Hepatic stellate cell (primary cell): ENCODE results near the gene VENTX.
"Not testable (repeated sequence)": the region's sequence is repeated elsewhere in the genome, so short reads cannot be mapped to it uniquely, and the experiment has no call there.

Experiments used
- DNase-seq: peaks from one replicate; pipeline ENCODE4 v3.0.0; 2011; ENCODE audit warnings: low spot score

VENTX gene

DNA sequence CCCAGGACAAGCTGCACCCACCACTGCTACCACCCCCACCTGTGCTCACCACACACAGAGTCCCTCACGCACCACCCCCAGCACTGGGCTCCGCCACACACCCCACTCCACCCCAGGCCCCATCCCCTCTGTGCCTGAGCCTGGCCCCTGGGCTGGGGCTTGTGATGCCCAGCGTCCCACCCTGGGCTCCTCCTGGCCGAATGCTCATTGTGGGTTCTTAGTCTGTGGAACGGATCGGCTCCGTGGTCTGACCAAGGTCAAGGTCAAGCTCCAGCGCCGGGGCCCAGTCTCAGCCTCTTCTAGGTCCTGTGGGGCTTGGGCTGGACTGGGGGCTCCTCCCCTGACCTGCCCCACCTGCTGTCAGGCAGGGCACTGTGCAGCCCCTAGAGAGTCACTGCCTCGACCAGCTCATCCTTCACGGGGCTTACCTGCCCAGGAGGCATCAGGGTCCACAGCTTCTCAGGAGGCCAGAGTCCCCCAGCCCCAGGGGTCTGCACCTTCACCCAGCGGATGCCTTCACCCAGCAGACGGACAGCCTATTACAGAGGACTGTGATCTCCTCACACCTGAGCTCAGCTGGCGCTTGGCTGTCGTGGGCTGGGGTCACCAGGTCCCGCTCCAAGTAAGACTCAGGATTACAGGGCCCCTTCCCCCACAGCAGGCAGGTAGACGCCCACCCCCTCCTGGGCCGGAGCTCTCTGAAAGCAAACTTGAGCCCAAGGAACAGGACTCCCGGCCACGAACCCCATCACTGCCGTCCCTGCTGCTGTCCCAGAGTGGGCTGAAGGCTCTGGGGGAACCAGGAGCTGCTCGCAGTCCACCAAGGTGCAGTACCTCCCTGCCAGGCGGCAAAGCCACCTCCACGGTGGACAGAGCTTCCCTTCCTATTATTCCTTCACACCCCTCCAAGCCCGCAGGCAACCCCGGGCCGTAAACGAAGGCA lies 22.9 kb upstream of the VENTX start:
- no peak for DNase-seq

DNA sequence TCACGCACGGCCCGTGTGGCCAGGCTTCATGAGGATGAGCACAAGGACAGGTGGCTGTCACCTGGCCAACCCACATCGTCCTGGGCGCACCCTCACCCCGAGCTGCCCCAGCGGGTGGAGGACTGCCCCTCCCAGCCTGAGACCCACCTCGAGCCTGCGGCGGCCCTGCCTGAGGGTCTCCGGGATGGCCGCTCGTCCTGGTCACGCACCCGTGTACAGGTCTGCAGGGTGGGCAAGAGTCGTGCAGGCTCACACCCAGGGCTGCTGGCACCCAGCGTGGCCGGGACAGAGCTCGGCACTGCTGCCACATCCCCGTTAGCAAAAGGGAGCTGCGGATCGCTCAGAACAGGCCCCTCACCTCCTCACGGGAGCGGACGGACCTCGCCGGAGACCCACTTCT lies 22.1 kb upstream of the VENTX start:
- no peak for DNase-seq

DNA sequence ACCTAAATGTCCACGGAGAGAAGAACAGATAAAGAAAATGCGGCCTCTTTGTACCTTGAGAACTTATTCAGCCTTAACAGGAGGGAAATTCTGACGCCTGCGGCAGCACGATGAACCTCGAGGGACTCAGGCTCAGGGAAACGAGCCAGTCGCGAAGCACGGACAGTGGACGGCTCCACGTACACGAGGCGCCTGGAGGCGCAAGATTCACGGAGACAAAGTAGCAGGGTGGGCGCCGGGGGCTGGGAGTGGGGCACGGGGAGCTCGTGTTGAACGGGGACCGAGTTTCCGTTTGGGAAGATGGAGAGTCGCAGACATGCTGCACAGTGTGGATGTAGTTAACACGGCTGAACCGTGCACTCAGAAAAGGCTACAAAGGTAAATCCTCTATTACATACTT lies 20.9 kb upstream of the VENTX start:
- no peak for DNase-seq

DNA sequence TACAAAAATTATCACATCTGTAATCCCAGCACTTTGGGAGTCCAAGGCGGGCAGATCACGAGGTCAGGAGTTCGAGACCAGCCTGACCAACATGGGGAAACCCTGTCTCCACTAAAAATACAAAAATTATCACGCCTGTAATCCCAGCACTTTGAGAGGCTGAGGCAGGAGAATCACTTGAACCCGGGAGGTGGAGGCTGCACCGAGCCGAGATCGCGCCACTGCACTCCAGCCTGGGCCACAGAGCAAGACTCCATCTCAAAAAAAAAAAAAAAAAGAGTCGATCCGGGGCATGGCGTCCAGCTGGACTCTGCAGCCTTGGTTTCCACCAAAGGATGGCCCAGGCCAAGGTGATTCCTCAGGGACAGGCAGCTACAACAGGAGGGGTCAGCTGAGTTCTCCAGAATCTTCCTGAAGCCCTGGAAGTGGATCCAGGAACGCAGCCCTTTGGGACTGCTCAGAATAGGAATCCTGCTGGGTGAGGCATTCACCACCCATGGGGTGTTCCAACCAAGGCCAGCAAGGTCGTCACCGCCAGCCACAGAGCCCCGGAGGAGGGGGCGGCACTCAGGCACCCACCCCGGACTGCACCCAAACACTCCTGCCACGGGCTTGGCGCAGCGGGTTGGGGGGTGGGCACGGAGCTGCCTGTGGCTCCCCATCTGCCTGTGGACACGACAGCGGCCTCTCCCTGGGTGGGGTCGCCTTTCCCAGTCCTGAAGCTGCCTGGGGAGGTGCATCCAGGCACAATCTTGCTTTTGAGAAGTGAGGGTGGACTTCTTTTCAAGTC lies 19.7 kb upstream of the VENTX start:
- DNase-seq: no peak

DNA sequence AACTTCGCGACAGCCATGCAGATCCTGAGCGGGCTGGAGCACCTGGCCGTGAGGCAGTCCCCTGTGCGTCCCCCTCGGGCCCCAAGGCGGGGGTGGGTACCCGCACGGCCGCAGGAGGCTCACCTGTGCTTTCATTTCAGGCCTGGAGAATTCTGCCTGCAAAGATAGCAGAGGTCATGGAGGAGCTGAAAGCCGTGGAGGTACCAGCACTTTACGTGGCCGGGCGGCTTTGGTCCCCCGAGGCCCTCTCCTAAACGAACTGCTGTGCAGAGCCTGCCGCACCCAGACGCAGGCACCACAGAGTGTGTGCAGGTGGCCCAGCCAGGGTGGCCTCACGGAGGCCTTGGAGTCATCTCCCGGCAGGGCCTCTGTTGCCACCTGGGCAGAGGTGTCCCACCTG lies 18.8 kb upstream of the VENTX start:
- DNase-seq: no peak

DNA sequence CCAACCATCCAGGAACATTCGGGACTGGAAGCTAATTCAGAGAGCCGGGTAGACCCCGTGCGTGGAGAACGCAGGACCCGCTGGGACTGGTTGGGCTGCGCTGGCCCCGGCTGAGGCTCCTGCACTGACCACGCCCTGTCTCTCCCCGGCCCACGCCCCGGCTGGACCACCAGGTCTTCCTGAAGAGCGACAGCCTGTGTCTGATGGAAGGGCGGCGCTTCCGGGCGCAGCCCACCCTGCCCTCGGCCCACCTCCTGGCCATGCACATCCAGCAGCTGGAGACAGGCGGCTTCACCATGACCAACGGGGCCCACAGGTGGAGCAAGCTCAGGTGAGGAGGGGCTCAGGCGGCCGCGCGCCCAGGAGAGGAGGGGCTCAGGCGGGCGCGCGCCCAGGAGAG lies 17.9 kb upstream of the VENTX start:
- no peak for DNase-seq

DNA sequence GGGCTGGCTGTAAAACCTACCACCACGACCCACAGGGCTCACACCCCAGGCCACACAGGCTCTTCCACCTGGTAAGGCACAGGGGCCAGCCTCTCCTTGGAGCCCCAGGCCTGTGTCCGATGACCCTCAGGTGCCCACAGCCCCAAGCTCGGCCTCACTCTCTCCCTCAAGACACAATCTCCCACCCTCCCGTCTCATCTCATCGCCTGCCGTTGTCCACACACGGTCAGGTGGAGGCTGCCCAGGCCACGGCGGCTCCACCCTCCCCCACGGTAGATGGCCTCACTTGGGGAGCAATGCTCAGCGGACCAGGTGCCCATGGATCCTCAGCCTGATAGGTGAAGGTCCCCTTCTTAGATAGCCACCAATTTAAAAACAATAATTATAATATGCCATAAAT lies 16.3 kb upstream of the VENTX start:
- no peak for DNase-seq

DNA sequence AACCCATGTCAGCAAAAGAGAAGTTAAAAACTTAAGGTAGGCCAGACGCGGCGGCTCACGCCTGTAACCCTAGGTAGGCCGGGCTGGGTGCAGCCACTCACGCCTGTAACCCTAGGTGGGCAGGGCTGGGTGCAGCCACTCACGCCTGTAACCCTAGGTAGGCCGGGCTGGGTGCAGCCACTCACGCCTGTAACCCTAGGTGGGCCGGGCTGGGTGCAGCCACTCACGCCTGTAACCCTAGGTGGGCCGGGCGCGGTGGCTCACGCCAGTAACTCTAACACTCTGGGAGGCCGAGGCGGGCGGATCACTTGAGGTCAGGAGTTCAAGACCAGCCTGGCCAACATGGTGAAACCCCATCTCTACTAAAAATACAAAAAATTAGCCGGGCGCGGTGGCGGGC lies 15.9 kb upstream of the VENTX start:
- not testable (repeated sequence) for DNase-seq

DNA sequence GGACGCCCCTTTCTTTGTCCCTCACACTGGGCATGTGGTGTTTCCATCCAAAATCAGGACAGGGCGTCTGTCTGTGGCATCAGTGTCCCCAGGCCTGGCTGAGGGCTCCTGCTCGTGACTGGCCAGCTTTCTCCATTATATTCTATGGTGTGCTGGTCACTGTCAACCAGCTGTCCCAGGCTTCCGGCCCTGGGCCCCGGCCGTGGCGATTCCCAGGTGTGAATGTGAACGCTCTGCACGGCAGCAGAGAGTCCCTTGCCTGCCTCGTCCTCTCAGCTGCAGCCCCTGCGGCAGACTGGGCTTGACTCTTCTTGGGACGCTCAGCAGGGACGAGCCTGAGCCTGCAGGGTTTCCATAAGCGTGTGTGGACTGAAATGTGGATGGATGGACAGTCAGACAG lies 13.6 kb upstream of the VENTX start:
- no peak for DNase-seq

DNA sequence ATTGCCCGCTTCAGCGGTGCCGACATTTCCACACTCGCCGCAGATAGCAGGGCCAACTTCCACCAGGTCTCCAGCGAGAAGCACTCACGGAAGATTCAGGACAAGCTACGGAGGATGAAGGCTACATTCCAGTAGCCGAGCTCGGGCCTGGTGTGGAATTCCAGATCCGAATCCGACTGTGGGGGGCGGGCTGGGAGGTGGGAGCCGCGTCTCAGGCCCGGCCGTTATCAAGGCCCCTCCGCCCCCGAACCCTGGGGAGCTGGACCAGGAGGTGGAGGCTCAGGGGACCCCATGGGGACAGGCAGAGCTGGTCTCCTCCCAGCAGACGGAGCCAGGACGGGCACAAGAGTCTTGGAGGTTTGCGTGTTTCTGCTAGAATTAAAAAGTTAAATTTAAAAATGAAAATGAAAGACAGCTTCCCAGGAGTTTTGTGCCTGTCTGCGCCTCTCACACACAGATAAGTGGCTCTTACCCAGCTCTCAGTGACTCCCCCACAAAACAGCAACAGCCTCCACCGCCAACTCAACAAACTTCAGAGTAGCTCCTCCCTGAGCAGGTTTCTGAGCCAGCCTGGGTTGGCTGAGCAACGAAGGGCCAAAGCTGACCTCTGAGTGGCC lies 12.8 kb upstream of the VENTX start:
- peak; percentile 53 for DNase-seq

DNA sequence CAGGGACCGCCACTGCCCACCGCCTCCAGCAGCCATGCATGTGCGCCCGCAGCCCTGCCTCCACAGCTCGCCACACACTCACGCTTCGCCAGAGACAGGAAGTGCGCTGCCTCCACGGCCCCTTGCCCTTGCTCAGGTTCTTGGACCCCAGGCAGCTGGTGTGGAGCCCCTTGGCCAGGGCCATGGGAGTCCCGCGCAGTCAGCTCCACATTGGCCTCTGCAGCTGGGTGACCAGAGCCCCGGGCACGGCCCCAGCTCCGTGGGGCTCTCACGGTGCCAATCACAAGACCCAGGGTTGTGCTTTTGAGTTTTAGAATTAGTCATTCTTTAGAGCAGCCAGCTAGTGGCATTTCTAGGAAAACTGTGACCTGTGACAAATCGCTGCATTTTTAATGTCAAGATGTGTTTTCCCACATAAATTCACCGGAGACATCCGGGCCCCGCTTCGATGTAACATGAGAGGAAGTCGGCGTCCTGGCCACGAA lies 11.9 kb upstream of the VENTX start:
- DNase-seq: no peak

DNA sequence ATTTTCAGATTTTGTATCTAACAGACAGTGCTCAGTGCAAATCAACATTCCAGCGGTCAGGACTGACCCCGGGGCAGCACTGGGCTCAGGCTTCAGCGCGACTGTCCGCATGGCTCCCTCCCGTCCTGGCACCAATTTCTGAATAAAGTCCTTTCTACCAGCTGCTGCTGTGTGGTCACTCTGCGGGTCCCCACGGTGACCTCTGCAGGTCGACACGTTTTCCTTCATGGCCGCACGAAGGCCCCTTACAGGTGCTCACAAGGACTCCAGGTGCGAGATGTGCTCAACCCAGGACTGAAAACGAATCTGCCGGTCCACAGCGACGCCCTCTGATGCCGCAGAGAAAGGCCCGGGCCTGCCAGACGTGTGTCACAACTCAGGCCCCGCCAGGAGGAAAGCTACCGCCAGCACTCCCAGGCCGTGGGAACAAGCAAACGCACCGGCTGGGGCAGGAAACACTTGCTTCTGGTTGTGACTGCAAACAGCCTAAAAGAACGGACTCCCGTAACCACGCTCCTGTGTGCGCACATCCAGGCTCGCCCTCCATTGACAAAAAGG lies 11.3 kb upstream of the VENTX start:
- DNase-seq: no peak

DNA sequence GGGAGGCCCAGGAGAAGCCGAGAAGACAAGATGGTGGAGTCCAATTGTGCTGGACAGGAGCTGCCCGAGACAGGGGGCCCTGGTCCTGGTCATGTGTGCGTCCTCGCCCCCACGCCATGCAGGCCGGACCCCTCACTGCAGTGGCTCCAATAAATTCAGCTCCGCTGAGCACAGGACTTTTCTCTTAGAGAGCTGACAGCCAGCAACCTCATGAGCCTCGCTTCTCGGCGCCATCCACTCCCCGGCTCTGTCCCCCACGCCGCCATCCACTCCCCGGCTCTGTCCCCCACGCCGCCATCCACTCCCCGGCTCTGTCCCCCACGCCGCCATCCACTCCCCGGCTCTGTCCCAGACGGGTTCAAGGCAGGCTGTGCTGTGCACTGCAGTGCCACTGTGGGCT lies 10.4 kb upstream of the VENTX start:
- DNase-seq: no peak

DNA sequence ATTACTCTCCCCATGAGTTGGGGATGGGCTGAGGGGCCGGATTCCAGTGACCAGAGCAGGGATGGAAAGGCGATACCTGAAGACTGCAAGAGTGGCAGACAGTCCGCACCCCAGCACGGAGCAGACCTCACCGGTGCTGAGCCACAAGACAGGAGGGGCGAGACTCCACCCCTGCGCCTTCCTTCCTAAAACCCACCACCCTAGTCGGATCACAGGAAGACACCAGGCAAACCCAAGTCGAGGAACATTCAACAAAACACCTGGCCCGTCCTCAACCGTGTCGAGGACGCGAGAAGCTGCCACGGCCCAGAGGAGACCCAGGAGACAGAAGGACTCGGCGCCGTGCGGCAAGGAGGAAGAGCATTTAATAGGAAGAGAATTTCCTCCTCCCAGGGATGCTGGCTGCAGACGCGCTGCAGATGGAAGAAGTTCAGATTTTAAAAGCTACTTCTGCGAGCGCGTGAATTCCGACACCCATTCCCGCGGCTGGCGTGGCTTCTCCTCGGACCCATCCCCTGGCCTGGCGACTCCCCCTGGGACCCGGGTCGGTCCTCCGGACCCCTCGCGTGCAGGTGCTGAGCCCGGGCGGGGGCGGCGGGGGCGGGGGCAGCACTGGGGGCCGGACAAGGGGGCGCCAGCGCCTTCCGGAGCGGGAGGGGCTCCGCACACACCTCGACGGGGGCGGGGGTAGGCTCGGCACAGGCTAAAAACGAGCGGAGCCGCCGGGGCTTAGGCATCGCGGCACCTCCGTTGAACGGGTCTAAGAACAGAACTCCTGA lies 8.2 kb upstream of the VENTX start:
- no peak for DNase-seq

DNA sequence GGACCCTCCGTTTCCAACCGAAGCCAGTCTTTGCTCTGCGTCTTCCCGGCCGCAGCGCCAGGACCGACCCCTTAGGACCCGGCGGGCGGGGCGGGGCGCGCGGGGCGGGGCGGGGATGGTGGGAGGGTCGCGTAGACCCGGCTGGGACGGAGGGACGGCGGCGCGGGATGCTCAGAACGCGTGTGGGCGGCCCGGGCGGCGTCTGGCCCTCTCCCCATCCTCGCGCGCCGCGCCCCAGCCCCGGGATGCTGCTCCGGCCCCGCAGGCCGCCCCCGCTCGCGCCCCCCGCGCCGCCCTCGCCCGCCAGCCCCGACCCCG lies 7.7 kb upstream of the VENTX start, which contains the start of gene UTF1:
Gene UTF1, plus strand, starts transcription at position 174 of the 318 bp plus-strand sequence. Its CDS starts 72 bp downstream, at position 246.
- DNase-seq: no peak

DNA sequence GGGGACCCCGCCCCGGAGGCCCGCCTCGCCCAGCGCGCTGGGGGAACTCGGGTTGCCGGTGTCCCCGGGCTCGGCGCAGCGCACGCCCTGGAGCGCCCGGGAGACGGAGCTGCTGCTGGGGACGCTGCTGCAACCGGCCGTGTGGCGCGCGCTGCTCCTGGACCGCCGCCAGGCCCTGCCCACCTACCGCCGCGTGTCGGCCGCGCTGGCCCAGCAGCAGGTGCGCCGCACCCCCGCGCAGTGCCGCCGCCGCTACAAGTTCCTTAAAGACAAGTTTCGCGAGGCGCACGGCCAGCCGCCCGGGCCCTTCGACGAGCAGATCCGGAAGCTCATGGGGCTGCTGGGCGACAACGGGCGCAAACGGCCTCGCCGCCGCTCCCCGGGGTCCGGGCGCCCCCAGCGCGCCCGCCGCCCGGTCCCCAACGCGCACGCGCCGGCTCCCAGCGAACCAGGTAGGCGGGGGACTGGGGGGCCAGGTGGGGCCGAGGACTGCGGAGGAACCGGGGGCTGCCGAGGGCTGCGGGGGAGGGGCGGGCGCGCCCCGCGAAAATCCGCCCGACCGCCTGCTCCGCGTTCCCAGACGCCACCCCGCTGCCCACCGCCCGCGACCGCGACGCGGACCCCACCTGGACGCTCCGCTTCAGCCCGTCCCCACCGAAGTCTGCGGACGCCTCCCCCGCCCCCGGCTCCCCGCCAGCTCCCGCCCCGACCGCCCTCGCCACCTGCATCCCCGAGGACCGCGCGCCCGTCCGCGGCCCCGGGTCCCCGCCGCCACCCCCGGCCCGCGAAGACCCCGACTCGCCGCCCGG lies 7.1 kb upstream of the VENTX start:
- DNase-seq: no peak

DNA sequence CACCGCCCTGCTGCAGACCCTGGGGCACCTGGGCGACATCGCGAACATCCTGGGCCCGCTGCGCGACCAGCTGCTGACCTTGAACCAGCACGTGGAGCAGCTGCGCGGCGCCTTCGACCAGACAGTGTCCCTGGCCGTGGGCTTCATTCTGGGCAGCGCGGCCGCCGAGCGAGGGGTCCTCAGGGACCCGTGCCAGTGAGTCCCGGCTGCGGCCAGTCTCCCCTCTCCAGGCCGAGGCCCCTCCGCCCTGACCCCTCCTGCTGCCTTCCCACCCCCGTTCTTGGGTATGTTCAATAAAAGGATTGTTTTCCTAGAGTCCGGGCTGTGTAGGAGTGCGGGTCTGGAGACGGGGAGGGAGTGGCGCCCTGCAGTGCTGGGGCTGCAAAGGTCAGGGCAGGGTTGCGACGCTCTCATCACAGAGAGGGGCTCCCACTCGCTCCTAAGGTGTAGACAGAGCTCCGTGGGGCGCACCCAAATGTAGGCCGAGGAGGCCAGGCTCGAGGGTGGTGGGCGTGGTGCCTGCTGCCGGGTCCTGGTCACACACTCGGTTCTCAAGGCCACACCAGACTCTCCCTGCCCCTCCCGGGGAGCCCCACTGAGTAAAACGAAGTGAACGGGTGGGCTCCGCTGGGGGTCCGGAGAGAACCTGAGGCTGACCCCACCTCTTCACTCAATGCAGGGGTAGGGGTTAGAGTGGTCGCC lies 6.3 kb upstream of the VENTX start:
- no peak for DNase-seq

DNA sequence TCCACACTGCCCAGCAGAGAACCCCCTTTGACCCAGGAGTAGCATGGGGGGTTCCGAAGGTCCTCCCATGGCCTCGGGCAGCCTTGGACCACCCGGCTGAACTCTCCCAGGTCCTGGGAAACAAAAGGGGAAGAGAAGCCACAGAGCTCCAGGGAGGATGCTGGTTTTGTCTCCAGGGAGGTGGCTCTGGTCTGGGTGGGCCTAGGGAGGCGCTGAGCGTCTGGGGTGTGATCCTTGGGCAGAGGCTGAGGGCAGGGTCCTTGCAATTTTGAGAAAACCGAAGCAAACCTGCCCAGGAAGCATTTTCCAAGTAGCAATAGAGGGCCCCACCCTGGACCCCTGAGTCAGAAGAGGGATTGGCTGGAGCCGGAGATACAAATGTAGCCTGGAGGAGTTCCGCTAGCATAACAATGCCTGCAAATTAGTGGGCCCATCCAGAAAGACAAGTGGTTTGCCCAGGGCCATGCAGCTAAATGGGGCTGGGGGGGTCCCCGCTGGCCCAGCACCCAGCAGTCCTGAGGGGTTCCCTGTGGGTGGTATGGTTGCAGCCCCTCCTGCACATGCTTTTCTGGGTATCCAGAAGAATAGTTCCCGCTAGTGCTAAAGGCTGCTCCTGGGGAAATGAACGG lies 5.6 kb upstream of the VENTX start:
- DNase-seq: no peak

DNA sequence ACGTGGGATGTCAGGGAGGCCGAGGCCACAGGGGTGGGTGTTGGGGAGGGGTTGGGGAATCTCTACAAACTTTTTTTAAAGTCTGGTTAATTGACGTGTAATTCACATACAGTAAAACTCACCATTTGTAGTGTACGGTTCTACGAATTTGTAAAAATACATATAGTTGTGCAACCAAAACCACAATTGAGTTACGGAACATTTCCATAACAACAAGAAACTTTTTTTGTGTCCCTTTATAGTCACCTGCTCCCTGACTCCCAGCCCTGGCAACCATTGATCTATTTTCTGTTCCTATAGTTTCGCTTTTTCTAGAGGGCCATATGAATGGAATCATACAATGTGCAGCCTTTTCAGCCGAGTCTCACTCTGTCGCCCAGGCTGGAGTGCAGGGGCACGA lies 2.9 kb upstream of the VENTX start:
- not testable (repeated sequence) for DNase-seq
